ENCODE data around the gene CDH23. TPM values are rescaled to one million over a fixed set of nuclear protein-coding genes. Genes with fewer than 3 reads are reported as not detected.

Gene CDH23
- total RNA-seq, 2 donors from 2014 or later = 3.9 to 4.4 TPM

DNA sequence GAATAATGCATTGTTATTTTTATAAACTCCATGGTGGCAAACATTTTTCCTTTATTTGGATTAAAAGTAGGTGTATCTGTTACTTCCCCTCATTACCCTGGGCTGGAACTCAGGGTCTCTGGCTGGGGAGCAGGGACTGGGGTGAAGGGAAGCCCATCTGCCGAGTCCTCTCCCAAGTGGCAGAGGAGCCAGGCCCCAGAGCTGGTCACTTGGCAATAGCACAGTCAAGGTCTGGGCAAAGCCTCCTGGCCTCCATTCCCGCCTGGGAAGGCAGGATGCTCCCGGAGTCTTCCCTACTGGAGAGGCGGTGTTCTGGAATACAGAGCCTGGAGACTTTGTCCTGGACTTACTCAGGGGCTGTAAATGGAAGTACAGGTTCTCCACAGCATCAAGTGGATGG, 76.2 kb downstream of the CDH23 start:
- DNase-seq (ENCODE audit: low spot score) = no peak
- Histone ChIP-seq H3K9me3 (no peaks in the 10 kb centered on the region), H3K36me3 (no peaks in the 10 kb centered on the region), H3K4me3 (no peak overlapping the region), H3K4me1 (peaks cover 0 to 59% of the 10 kb centered on the region in 2 donors), H3K27ac (no peak overlapping the region), H3K27me3 (no peaks in the 10 kb centered on the region)
- TF ChIP-seq CTCF (IDR thresholded peaks at IDR 0.05) = no peak

DNA sequence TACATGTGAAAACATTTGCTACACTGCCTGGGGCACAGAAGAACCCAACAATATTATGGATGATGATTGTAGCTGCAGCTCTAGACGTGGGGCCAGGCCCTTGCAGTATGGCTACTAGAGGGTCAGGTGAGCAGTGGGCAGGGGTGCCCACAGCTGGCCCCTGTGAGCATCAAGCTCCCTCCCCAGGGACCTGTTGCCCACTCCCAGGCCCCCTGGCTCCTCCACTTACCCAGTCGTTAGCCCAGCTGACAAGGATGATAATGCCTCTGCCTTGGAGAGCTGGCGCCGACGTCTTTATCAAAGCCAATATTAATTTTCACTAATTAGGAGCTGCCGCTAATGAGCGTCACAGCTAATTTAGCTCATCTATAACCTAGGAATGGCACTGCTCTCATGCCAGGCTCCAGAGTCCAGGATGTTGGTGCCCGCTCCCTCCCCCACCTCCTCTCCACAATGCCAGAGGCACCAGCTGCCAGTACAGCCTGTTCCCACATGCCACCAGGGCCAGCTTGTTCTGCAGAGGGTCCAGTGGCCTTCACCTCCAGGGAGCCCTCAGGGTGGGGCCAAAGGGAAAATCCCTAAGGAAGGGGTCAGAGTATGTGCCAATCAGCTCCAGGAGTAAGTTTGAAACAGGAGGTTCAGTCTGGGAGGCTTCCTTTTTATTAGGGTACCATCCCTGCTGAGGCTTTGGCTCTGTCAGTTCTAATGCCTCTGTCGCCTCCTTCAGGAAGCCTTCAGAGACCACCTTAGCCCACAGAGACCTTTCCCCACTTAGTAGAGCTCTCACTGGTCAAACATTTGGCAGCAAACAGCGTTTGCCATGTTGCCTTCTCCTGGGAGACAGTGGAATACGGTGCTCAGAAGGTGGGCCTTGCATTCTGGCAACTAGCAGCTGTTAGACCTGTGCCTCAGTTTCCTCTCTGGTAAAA, 77.2 kb downstream of the CDH23 start:
- TF ChIP-seq CTCF (IDR thresholded peaks at IDR 0.05) = no peak
- no peak for DNase-seq (ENCODE audit: low spot score)
- peaks cover 0 to 59% of the 10 kb centered on the region in 2 donors for H3K4me1 ChIP-seq
- no peaks in the 10 kb centered on the region for H3K9me3 ChIP-seq
- H3K27ac ChIP-seq = no peak overlapping the region
- no peak overlapping the region for H3K4me3 ChIP-seq
- H3K27me3 ChIP-seq = no peaks in the 10 kb centered on the region
- no peaks in the 10 kb centered on the region for H3K36me3 ChIP-seq

DNA sequence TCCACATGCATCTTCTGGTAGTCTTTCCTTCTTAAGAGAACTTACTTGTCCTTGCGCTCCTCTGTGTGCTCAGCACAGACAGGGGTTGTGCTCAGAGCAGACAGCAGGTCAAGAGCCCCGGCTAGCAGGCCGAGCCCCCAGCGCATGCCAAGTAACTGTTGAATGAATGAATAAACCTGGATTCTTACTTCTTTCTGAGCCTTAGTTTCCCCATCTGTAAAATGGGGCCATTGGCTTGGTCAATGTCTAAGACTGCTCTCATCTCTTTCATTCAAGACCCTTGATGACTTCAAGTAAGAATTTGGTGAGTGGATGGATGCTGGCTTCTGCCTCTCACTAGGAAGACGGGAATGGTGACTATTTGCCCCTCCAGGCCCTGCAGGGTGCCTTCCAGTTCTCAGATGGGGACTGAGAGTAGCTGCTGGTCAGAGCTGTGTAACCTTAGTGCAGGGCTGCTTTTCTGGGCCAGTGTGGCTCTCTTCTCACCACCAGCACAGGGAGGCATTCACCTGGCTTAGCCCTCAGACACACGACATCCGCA, 78.1 kb downstream of the CDH23 start:
- DNase-seq (ENCODE audit: low spot score) = no peak
- Histone ChIP-seq H3K4me1 (peaks cover 0 to 59% of the 10 kb centered on the region in 2 donors), H3K9me3 (no peaks in the 10 kb centered on the region), H3K4me3 (no peak overlapping the region), H3K36me3 (no peaks in the 10 kb centered on the region), H3K27me3 (no peaks in the 10 kb centered on the region), H3K27ac (no peak overlapping the region)
- TF ChIP-seq CTCF (IDR thresholded peaks at IDR 0.05) = no peak

GRCh38 chr10:71475243-71475871, 78.6 kb downstream of the CDH23 start:
- no peak overlapping the region for H3K4me3 ChIP-seq
- no peak for DNase-seq (ENCODE audit: low spot score)
- H3K27me3 ChIP-seq = no peaks in the 10 kb centered on the region
- H3K4me1 ChIP-seq = peaks cover 0 to 59% of the 10 kb centered on the region in 2 donors
- no peaks in the 10 kb centered on the region for H3K36me3 ChIP-seq
- H3K9me3 ChIP-seq = no peaks in the 10 kb centered on the region
- H3K27ac ChIP-seq = no peak overlapping the region
- no peak for TF ChIP-seq CTCF (IDR thresholded peaks at IDR 0.05)

DNA sequence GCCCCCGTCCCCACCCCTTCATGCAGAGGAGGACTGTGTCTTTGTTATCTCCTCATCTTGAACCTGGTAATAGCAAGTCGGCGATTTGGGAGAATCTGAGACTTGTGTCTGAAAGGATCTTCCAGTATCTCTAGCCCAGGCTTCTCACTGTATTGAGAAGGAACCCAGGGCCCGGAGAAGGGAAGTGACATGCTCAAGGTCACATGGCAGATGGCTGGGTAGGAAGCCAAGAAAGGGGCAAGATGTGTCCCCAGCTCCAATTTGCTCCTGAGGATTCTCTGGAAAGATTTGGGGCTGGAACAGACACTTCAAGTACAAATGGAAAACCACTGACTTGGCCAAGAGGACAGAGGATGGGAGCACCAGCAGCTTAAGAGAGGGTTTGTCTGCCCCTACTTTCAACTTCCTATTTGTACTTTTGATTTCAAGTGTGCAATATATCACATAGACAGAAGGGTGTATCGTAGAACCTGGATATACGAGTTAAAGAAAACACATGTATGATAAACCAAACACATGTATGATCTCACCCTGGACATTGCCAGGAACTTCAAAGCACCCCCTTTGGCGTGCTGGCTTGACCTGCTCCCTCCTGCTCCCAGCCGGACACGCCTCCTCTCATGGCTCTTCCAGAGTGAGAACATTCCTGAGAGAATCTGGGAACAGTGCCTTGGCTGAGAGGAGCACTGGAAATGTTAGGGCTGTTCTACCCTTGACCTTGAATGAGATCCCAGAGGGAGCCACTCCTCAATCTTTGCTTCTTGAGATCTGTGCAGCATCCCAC, 79.7 kb downstream of the CDH23 start:
- peak overlapping the region in 1 of 2 donors; percentile 12 for H3K27ac ChIP-seq
- H3K4me1 ChIP-seq = peaks cover 0 to 59% of the 10 kb centered on the region in 2 donors
- no peaks in the 10 kb centered on the region for H3K27me3 ChIP-seq
- no peaks in the 10 kb centered on the region for H3K36me3 ChIP-seq
- peak; percentile 61 for DNase-seq (ENCODE audit: low spot score)
- no peak overlapping the region for H3K4me3 ChIP-seq
- no peak for TF ChIP-seq CTCF (IDR thresholded peaks at IDR 0.05)
- no peaks in the 10 kb centered on the region for H3K9me3 ChIP-seq

Measured in right atrium auricular region (tissue), 2 donors.